T-helper 1 cell treated with Interleukin-12 subunit alpha and Interleukin-12 subunit beta and Interleukin-4 antibody, amounts not matched to agents 30 ng/mL and 1 ng/mL, for 36 hours (primary cell): ENCODE data around the gene NDUFS6. TPM values are rescaled to one million over a fixed set of nuclear protein-coding genes. Genes with fewer than 3 reads are reported as not detected.

Experiments
- intact Hi-C: fragments of 100-400 bp; cut with micrococcal nuclease; formaldehyde crosslinking; loops from one replicate; pipeline ENCODE4 v1.15.1; 2024
- total RNA-seq: library from RNA; stranded (reverse); gene quantifications from 2 replicates; pipeline ENCODE4 v1.2.3, GENCODE V29; 2022

The NDUFS6 gene
- total RNA-seq, 1 donor from 2014 or later, result 26.8 TPM

DNA sequence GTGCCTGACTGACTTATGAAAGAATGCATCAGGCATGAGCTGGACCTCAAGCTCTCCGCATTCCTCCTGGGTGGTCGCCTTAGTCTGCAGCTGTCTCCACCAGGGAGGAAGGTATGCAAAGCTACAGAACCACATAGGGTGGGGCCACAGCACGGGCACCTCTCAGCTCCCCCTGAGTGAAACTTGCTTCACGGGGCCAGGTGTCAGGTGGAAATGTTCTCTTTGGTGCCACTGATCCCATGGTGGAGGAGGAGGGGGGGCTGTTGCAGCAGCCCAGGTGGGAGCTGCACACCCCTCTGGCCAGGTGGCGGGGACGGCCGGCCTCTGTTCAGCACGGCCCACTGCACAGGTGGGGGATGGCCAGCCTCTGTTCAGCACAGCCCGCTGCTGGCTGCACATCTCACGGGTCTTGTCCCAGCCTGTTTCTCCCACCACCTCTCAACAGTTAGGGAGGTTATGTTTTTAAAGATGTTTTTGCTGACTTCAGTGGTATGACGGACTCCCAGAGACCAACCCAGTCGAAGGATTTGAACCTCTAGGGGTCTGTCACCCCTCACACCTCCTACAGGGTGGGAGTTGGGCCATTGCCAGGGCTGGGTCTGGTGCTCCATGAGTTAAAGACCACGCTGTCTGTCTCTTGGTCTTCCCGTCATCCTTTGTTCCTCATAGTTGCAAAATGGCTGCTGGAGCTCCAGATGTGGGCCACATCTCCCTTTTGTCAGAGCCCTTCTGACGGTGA, 35.9 kb upstream of the NDUFS6 start:
- intact Hi-C loops, result loop anchor here (10.0 kb wide), 1 partner anchor 109 kb away; no protein-coding TSS in a partner anchor

DNA sequence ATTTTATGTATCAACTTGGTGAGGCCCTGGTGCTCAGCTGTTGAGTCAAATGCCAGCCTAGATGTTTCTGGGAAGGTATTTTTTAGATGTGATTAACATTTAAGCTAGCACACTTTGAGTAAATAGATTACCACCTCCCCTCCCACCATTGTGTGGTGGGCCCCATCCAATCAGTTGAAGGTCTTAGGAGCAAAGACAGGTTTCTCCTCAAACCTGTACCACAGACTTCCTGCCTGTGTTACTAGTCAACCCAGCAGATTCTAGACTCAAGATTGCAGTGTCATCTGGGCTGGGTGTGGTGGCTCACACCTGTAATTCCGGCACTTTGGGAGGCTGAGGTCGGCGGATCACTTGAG, 35.3 kb upstream of the NDUFS6 start:
- intact Hi-C loops, result loop anchor here (10.0 kb wide), 1 partner anchor 109 kb away; no protein-coding TSS in a partner anchor

DNA sequence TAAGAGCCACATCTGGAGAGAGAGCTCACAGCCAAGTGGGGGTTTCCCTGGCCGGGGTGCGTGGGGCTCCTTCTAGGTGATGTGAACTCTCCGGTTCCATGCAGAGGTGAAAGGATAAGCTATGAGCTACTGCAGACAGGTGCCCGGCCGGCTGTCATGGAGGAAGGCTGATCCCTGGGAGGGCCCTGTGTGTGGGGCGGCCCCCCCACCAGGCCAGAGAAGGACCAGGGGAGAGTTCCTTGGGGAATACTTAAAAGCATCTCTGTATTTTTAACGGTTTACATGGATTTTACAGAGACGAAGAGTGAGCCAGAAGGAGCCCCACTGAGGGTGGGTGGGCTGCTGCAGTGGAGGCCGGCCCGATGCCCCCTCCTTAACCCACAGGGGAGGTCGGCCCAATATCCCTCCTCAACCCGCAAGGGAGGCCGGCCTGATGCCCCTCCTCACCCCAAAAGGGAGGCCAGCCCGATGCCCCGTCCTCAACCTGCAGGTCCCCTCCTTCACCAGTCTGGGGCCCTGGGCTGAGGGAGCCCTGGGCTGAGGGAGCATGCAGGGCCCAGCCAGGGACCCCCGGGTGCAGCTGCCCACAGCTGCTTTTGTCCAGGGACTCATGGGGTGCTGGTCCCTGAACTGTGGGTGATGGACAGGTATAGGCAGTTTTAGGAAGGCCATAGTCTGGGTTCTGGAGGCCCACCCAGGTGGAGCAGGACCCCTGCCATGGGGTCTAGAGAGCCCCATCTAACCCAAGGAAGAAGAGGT, 33.5 kb upstream of the NDUFS6 start:
- intact Hi-C loops, result loop anchor here (10.0 kb wide), 1 partner anchor 107 kb away; no protein-coding TSS in a partner anchor

DNA sequence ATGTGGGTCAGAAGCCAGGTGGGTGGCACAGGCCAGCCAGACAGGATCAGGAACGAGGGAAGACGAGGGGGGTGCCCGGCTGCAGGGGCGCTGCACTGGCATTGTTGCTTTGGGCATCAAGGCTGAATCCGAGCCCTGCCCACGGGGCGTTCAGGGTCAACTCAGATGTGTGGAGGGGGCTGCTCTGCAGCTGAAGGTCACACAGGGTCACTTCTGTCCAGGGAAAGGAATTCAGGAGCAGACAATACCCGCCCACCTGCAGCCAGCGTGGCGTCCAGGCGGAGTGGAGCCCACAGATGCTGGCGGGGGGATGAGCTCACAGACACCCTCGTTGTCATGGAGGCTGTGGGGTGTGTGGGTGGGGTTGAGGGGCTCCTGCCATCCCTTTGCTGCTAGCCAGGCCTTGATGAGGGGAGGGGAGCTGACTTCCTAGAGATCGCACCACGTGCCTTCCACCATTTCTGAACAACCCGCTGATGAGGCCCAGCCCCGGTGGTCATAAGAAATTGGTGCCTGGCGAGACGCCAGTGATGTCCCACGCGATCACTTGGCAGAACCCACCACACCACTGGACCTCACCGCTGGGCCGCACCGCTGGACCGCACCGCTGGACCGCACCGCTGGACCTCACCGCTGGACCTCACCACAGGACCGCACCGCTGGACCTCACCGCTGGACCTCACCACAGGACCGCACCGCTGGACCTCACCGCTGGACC, 32.8 kb upstream of the NDUFS6 start:
- intact Hi-C loops, result loop anchor here (10.0 kb wide), 1 partner anchor 106 kb away; no protein-coding TSS in a partner anchor

DNA sequence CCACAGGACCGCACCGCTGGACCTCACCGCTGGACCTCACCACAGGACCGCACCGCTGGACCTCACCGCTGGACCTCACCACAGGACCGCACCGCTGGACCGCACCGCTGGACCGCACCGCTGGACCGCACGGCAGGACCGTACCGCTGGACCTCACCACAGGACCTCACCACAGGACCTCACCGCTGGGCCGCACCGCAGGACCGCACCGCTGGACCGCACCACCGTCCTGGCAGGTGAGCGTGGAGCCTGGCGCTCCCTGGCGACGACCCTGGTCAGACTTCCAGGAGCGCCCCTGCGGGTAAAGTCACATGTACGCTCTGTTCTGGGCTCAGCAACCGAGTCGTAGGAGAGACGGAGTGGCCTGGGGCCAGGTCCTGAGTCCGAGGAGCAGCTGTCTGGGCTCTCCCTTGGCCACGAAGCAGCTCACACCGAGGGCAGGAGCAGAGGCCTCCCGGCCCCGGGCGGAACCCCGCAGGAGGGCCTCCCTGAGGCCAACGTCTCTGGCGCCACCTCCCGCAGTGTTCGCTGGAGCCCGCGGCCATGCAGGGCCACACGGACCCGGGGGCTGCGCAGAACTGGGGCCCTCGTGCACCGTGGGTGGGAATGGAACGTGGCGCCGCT, 32.1 kb upstream of the NDUFS6 start:
- intact Hi-C loops, result loop anchor here (10.0 kb wide), 1 partner anchor 106 kb away; no protein-coding TSS in a partner anchor

DNA sequence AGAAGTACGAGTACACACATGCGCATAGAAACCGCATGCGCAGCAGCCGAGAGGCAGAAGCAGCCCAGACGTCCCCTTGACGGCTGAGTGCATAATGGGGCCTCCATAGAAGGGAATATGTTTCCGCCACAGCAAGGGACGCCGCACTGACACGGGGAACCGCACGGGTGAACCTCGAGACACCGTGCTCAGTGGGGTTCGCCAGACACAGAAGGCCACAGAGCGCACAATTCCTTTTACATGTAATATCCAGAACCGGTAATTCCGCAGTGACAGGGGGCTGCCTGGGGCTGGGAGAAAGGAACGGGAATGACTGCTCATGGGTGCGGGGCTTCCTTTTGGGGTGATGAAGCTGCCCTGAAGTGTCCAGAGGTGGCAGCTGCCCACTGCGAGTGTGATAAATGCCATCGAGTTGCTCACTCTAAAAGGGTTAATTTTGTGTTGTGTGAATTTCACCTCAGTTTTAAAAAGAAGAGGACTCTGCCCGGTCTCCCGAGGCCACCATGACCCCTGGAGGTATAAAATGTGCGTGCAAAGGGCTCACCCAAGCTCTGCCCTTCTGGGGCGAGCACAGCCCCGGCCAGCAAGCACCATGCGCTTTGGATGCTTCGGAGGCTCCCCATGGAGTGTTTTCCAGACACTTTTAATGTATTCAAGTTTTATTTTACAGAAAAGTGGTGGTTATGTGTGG, 31.3 kb upstream of the NDUFS6 start:
- intact Hi-C loops, result loop anchor here (10.0 kb wide), 1 partner anchor 105 kb away; no protein-coding TSS in a partner anchor

DNA sequence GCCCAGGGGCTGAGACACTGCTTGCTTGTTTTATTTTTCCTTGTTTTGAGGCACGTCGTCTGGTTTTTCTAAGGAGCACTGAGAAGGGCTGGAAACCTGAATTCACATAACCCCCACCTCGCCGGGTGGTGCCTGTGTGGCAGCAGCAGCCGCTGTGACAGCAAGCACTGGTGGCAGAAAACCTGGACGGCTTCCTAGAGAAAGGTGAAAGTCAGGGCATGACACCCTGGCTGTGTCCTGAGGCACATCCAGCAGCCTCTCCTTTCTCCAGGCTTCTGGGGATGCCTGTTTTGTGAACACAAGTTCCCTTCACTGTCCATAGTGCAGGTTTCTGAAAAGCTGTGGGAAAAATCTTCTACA, 30.8 kb upstream of the NDUFS6 start:
- intact Hi-C loops, result no loop called here

DNA sequence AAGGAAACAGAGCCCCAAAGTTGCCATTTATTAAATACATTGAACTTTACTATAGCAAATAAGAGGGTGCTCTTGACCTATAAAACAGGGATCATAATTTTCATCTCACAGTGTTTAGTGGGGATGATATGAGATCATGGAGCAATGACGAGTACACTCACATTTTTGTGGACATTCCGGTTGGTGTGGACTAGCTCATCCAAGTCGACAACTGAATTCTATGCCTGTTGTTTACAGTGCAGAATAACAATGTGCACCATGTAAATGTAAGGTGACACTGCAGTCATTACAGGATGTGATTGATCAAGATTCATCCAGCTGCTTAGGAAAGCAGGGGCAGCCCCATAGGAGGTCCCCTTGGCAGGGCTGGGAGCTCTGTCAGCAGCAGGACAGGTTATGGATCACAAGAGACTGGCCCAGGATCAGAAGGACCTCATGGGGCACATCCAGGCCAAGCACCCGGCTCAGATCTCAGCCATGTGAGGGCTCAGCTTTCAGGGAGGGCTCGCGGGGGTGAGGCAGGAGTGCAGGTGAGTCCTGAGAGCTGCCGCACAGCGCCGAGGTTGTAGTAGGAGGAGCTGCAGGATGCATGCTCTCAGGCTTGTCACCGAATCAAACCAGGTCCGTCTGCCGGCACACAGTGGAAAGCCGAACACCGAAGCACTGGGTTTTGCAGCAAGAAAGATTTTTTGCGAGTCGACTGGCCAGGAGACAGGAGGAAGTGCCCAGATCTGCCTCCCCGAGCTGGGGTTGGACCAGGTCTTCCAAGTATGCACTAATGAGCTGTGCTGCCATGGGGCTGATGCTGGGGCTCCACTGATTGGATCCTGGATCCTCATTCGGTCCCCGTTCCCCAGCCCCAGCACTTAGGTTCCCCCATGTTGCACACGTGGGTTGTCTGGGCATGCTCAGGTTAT, 29.8 kb upstream of the NDUFS6 start:
- intact Hi-C loops, result loop anchor here (1.0 kb wide), 2 partner anchors 21 to 30 kb away; partner anchors contain the start of gene NDUFS6

DNA sequence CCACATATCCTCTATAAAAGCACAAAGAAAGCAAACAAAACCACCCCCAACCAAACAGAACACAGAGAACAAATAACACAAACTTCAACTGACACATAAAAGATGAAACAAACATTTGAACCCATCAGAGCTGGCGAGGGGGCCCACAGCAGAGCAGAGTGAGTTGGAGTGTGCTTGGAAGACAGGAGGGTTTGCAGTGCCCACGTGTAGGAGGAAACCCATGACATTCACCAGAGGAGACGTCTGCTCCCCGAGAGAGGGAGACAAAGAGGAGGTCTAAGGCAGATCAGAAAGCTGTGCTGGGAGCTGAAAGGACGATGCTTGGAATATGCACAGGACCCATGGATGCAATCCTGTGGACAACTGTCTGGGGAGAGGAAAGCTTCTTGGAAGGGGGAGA, 28.6 kb upstream of the NDUFS6 start:
- intact Hi-C loops, result loop anchor here (1.0 kb wide), 2 partner anchors 20 to 29 kb away; partner anchors contain the start of gene NDUFS6

DNA sequence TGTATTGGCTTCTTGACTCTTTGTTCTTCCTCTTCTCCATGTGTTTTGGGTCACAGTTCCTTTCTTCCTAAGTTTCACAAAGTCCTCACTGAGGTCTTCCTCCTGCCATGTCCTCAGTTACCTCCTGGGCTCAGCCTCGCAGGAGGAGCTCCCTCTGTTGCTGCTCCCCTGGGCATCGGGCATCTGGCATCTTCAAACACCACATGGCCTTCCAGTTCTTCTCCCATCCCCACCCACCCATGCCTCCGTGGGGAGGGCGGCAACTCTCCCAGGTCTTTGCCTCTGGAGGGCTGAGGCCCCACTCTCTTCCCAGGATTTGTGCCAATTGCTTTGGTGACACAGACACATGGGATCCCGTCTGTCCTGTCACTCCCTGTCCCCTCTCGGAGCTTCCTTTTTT, 24.4 kb upstream of the NDUFS6 start:
- intact Hi-C loops, result no loop called here

DNA sequence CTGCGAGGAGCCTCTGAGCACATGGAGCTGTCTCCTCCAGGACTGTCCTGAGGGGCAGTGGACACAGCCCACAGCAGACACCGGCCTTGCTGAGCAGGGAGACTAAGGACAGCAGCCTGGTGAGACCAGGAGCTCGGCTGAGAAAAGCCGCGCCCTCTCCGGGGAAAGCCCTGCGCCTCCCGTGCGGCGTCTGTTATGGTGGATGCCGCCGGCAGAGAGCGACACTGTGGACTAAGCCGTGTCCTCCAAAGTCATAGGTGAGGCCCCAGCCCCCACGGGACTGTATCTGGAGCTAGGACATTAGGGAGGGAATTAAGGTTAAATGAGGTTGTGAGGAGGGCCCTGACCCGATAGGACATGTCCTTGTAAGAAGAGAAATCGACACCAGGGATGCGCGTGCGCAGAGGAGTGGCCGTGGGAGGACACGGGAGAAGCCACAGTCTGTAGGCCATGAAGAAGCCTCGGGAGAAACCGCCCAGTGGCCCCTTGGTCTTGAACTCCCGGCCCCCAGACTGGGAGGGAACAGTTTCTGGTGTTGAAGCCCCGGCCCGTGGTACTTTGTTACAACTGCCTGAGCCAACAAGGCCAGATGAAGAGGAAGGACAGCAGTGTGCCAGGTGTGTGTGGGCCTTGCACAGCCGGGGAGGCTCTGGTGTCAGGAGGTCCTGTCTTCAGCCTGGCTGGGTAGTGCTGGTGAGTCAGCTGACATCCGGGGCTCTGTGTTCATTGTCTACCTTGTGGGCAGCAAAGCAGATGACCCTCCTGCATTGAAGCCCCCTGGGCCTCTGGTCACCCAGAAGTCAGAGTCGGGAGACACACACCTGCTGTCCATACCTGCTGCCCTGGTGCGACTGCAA, 23.7 kb upstream of the NDUFS6 start:
- intact Hi-C loops, result no loop called here

DNA sequence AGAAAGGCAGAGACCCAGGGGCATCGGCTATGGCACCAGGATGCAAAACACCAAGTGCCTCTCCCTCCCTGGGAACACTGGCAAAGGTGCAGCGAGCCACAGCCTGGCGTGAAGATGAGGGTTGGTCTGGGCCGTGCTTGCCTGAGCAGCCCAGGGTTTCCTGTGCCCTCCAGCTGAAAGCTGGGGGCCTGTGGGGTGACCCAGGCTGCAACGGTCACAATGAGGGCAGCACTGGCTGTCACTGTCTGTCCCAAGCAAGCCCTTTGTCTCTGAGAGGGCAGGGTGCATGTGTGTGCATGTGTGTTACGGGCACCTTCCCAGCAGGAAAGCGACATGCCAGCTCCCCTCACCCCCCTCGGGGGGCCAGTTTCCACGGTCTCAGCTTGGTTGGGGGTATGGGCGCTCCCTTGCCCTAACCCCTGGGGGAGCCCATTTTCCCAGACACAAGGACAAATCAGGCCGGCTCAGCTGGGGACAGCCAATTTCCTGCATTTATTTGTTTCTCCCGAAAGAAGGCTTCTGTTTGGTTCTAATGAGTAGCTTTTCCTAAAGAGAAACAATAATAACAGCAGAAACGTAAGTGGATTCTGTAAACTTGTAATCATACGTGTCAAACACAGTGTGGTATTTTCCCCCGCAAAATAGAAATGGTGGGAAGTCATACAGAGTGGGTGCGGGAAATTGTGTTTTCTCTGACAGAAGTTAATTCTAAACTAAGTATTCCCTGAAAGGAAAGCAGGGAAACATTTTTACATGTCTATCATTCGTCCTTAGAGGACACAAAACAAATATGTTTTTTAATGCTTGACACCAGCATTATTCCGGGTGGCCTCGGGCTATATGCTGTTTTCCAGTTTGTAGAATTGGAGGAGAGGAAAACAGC, 22.8 kb upstream of the NDUFS6 start:
- intact Hi-C loops, result no loop called here

DNA sequence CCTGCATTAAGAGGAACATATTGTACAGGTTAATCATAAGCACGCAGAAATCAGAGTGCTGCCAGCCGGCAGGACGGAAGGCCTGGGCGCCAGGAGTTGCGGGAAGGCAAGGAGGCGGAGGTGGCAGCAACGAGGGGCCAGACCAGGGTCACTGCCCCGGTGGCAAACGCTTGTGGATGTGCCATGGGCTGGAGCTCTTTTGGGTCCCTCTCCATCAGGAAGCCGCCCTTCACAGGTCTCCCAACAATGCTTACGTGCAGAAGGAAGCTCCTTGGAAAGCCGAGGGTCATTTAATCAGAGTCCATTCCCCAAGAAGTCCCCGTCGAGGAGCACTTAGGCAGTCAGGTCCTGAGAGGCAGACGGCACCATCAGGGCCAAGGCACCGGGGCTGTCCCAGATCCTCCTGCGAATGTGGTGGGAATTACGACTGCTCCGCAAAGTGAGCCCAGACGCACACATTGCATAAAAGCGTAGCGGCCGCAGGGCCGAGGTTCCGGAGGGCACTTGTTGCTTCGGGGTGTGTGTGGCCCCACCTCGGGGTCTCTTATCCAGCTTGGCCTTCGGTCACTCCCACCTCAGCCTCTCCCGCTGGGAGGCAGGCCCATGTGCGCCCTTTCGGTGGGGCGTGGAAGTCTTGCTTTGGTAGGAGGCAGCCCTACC, 22.1 kb upstream of the NDUFS6 start:
- intact Hi-C loops, result no loop called here

DNA sequence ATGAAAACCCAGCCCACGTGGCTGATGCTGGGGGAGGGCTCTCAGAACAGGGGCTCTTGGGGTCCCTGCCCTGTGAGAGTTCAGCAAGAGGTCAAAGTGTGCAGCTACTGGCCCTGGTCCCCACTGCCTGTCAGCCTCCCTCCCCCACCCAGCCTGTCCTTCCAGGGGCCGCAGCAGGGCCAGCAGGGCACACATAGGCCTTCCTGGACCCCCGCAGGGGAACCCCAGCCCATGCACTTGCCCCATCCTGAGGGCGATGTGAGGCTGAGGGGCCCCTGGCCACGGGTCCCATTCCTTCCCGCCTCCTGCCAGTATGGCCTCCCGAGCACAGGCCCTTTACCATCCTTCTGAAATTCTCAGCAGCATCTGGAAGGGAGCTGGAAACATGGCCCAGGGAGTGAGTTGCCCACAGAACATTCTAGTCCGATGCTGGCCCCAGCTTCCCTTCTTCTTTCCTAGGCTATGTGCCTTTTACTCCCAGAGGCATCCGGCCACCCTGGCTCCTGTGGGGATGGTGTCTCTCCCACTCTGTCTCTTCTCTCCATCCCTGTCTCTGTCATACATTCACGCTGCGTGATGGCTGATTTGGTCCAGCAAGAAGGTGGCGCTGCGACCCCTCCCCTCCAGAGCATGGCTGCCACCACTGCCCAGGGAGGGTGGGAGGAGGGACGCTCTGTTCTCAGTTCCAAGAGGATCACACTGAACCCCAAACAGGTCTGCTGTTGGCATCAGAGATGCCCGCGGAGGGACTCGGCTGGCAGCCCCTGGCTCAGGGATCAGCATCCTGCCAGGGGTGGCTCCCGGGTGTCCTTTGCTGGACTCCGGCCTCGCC, 21.2 kb upstream of the NDUFS6 start:
- intact Hi-C loops, result no loop called here

DNA sequence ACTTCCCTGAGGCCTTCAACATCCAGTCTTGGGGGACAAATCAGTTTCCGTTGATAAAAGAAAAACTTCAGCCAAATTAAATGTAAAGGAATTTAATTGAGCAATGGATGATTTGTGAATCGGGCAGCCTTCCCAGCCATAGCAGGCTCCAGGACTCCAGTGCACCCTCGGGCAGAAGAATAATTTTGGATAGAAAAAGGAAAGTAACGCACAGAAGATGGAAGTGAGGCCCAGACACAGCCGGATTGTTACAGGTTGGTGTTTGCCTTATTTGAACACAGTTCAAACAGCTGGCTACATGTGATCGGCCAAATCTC, 20.6 kb upstream of the NDUFS6 start:
- intact Hi-C loops, result no loop called here

DNA sequence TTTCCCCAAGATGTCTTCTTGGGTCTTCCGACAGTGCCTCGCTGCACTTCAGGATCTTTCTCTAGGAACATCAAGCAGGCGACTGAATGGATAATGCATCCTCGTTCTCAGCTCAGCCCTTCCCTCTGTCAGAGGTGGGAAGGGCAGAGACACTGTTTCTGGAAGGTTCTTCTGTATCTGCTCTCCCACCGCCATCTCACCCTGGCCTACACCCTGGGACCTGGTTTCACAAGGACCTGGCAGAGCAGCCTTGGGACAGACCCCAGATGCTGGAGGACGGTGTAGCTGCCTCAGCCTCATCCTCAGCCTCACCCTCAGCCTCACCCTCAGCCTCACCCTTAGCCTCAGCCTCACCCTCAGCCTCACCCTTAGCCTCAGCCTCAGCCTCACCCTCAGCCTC, 20.1 kb upstream of the NDUFS6 start:
- intact Hi-C loops, result no loop called here
